8988T (cell line): ENCODE results near the gene SUPT3H.

Experiments used
- DNase-seq: peaks from one replicate; pipeline ENCODE4 v3.0.0; 2011

SUPT3H gene

DNA sequence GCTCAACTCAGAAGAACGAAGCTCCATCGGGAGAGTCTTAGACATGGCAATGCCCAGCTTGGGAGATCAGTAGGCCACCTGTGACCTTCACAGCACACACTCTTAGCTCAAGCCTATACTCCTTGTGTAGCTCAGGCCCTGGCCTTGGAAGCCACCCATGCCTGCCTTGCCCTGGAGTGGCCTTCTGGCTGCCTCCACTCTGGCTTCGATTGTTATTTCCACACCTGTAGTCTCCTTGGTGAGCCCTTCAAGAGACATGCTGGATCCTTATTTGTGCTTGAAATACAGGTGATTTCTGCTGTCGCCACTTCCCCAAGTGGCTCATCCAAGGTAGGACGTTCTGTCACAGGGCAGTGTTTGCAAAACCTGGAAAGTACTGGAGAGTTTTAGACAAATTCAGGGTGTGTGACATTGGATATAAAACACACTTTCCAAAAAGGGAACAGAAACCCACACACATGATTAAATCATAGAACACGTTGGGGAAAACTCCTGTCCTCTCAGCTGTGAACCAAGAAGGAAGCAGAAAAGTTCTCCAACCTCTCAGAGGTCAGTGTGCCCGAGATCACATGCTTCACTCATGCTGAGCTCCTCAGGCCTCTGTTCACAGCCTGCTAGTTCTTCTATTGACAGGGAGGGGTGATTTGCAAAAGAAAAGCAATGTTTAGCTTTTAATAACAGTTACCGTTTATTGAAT lies 598.5 kb downstream of the SUPT3H start:
- no peak for DNase-seq
